Measurements from ENCODE around the gene ETV6.

DNA sequence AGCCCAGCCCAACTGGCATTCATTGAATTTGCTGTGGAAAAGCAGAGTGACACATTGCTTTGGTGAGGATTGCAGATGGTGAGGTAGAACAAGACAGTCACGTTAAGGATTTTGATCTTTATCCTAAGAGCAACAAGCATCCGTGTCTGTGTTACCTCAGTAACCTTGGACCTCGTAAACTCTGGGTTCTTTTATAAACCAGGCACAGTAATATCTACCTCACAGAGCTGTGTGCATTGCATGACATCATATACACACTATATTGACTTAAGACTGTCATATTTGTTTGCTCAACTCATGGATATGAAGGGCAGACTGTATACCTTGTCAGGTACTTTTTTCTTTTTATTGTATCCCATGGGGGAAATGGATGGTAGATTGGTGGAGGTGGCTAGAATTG is 156.2 kb downstream of the ETV6 start:
- TF ChIP-seq, protein P1, sequence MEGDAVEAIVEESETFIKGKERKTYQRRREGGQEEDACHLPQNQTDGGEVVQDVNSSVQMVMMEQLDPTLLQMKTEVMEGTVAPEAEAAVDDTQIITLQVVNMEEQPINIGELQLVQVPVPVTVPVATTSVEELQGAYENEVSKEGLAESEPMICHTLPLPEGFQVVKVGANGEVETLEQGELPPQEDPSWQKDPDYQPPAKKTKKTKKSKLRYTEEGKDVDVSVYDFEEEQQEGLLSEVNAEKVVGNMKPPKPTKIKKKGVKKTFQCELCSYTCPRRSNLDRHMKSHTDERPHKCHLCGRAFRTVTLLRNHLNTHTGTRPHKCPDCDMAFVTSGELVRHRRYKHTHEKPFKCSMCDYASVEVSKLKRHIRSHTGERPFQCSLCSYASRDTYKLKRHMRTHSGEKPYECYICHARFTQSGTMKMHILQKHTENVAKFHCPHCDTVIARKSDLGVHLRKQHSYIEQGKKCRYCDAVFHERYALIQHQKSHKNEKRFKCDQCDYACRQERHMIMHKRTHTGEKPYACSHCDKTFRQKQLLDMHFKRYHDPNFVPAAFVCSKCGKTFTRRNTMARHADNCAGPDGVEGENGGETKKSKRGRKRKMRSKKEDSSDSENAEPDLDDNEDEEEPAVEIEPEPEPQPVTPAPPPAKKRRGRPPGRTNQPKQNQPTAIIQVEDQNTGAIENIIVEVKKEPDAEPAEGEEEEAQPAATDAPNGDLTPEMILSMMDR (IDR thresholded peaks at IDR 0.05): no peak
- TF ChIP-seq ZFX (IDR thresholded peaks at IDR 0.05; ENCODE audit: borderline replicate concordance): no peak
